ENCODE data around the gene SLC24A3.

The SLC24A3 gene

GRCh38 chr20:19601126-19601810 lies 388.8 kb downstream of the SLC24A3 start:
- H4K20me1 ChIP-seq (ENCODE audit: insufficient read depth, low read length, poor library complexity, severe bottlenecking): no peaks in the 10 kb centered on the region
- H3K9ac ChIP-seq (ENCODE audit: low read depth, low read length, poor library complexity, severe bottlenecking): no peak overlapping the region
- no peaks in the 10 kb centered on the region for H3K36me3 ChIP-seq (ENCODE audit: insufficient read depth, low read length)
- H3K9me2 ChIP-seq (replicated peaks; ENCODE audit: low read depth, low read length): no peaks in the 10 kb centered on the region
- H3K79me2 ChIP-seq (ENCODE audit: insufficient read depth, low read length): no peaks in the 10 kb centered on the region
- H3K9me3 ChIP-seq (ENCODE audit: insufficient read depth, low read depth, low read length): no peaks in the 10 kb centered on the region
- no peak overlapping the region for H2AFZ ChIP-seq (ENCODE audit: low read length)
- TF ChIP-seq EZH2phosphoT487 (IDR thresholded peaks at IDR 0.05; ENCODE audit: borderline replicate concordance) (no peak), CTCF (conservative IDR thresholded peaks at IDR 0.05; ENCODE audit: low read length) (no peak)
- H3K27me3 ChIP-seq (ENCODE audit: insufficient read depth, low read length, poor library complexity, severe bottlenecking): no peaks in the 10 kb centered on the region
- no peak overlapping the region for H3K4me2 ChIP-seq (ENCODE audit: low read depth, low read length, poor library complexity, severe bottlenecking)
- H3K4me1 ChIP-seq (ENCODE audit: insufficient read depth, low read length, poor library complexity, severe bottlenecking): no peaks in the 10 kb centered on the region
- H3F3A ChIP-seq (ENCODE audit: low read depth): no peaks in the 10 kb centered on the region
- no peak overlapping the region for H3K4me3 ChIP-seq (ENCODE audit: low read length, poor library complexity, severe bottlenecking)

GRCh38 chr20:19602675-19603375 lies 390.4 kb downstream of the SLC24A3 start:
- Histone ChIP-seq H3F3A (ENCODE audit: low read depth) (no peaks in the 10 kb centered on the region), H3K4me3 (ENCODE audit: low read length, poor library complexity, severe bottlenecking) (no peak overlapping the region), H4K20me1 (ENCODE audit: insufficient read depth, low read length, poor library complexity, severe bottlenecking) (no peaks in the 10 kb centered on the region), H3K9ac (ENCODE audit: low read depth, low read length, poor library complexity, severe bottlenecking) (no peak overlapping the region), H3K4me1 (ENCODE audit: insufficient read depth, low read length, poor library complexity, severe bottlenecking) (peaks cover 4% of the 10 kb centered on the region), H3K79me2 (ENCODE audit: insufficient read depth, low read length) (no peaks in the 10 kb centered on the region), H2AFZ (ENCODE audit: low read length) (no peak overlapping the region), H3K4me2 (ENCODE audit: low read depth, low read length, poor library complexity, severe bottlenecking) (no peak overlapping the region), H3K27me3 (ENCODE audit: insufficient read depth, low read length, poor library complexity, severe bottlenecking) (no peaks in the 10 kb centered on the region), H3K36me3 (ENCODE audit: insufficient read depth, low read length) (no peaks in the 10 kb centered on the region), H3K9me3 (ENCODE audit: insufficient read depth, low read depth, low read length) (no peaks in the 10 kb centered on the region), H3K9me2 (replicated peaks; ENCODE audit: low read depth, low read length) (no peaks in the 10 kb centered on the region)
- TF ChIP-seq CTCF (conservative IDR thresholded peaks at IDR 0.05; ENCODE audit: low read length) (no peak), EZH2phosphoT487 (IDR thresholded peaks at IDR 0.05; ENCODE audit: borderline replicate concordance) (no peak)

GRCh38 chr20:19603376-19603750 lies 390.9 kb downstream of the SLC24A3 start:
- H3K4me2 ChIP-seq (ENCODE audit: low read depth, low read length, poor library complexity, severe bottlenecking): no peak overlapping the region
- no peak overlapping the region for H3K4me3 ChIP-seq (ENCODE audit: low read length, poor library complexity, severe bottlenecking)
- no peaks in the 10 kb centered on the region for H3K9me3 ChIP-seq (ENCODE audit: insufficient read depth, low read depth, low read length)
- no peaks in the 10 kb centered on the region for H3F3A ChIP-seq (ENCODE audit: low read depth)
- H3K9ac ChIP-seq (ENCODE audit: low read depth, low read length, poor library complexity, severe bottlenecking): no peak overlapping the region
- H3K9me2 ChIP-seq (replicated peaks; ENCODE audit: low read depth, low read length): no peaks in the 10 kb centered on the region
- no peaks in the 10 kb centered on the region for H3K27me3 ChIP-seq (ENCODE audit: insufficient read depth, low read length, poor library complexity, severe bottlenecking)
- H3K79me2 ChIP-seq (ENCODE audit: insufficient read depth, low read length): no peaks in the 10 kb centered on the region
- no peak overlapping the region for H2AFZ ChIP-seq (ENCODE audit: low read length)
- peaks cover 4% of the 10 kb centered on the region for H3K4me1 ChIP-seq (ENCODE audit: insufficient read depth, low read length, poor library complexity, severe bottlenecking)
- H3K36me3 ChIP-seq (ENCODE audit: insufficient read depth, low read length): no peaks in the 10 kb centered on the region
- TF ChIP-seq CTCF (conservative IDR thresholded peaks at IDR 0.05; ENCODE audit: low read length) (no peak), EZH2phosphoT487 (IDR thresholded peaks at IDR 0.05; ENCODE audit: borderline replicate concordance) (no peak)
- H4K20me1 ChIP-seq (ENCODE audit: insufficient read depth, low read length, poor library complexity, severe bottlenecking): no peaks in the 10 kb centered on the region
